ENCODE data around the gene STOX1. TPM values are rescaled to one million over a fixed set of nuclear protein-coding genes. Genes with fewer than 3 reads are reported as not detected.
"Not testable (repeated sequence)": the region's sequence is repeated elsewhere in the genome, so short reads cannot be mapped to it uniquely, and the experiment has no call there.

The STOX1 gene
- total RNA-seq, 1 experiment from 2014 or later: 0.30 TPM

DNA sequence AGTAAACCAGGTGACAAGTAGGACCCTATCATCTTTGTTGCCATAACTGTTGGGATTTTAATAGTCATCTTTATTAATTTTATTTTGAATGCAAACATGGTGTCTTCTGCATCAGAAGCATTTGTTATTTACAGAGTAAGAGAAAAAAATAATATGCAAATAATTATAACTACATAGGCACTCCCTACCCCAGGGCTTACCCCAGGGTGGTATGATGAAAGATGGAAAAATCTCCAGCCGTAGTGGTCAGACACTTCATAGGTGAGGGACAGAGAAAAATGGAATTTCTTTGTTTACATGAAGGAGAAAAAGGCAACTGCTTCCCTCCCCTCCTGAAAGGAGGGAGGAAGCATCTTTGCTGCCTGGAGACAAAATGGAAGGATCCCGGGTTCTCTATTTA lies 29.7 kb downstream of the STOX1 start:
- no peak overlapping the region for H3K4me3 ChIP-seq
- peaks cover 3% of the 10 kb centered on the region; the same call in 1 of the 2 replicates for H3K9me3 ChIP-seq (replicated peaks)
- no peak for DNase-seq
- H3K36me3 ChIP-seq: no peaks in the 10 kb centered on the region
- H3K27ac ChIP-seq: no peak overlapping the region
- H3K27me3 ChIP-seq: no peaks in the 10 kb centered on the region
- no peaks in the 10 kb centered on the region for H3K4me1 ChIP-seq

DNA sequence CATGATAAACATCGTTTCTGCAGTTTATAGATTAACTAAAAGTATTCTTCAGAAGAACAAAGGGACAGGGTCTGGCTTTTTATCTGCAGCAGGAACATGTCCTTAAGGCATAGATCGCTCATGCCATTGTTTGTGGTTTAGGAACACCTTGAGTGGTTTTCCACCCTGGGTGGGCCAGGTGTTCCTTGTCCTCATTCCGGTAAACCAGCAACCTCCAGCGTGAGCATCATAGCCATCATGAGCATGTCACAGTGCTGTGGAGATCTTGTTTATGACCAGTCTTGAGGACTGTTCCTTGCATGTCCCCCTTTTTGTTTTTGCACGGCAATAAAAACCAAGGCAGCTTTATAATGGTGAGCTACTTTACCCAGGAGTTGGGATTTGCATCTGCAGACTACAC lies 33.9 kb downstream of the STOX1 start:
- no peak for DNase-seq
- Histone ChIP-seq H3K27ac (no peak overlapping the region), H3K27me3 (no peaks in the 10 kb centered on the region), H3K36me3 (no peaks in the 10 kb centered on the region), H3K4me1 (no peaks in the 10 kb centered on the region), H3K4me3 (no peak overlapping the region), H3K9me3 (replicated peaks) (peaks cover 3% of the 10 kb centered on the region; the same call in 1 of the 2 replicates)

DNA sequence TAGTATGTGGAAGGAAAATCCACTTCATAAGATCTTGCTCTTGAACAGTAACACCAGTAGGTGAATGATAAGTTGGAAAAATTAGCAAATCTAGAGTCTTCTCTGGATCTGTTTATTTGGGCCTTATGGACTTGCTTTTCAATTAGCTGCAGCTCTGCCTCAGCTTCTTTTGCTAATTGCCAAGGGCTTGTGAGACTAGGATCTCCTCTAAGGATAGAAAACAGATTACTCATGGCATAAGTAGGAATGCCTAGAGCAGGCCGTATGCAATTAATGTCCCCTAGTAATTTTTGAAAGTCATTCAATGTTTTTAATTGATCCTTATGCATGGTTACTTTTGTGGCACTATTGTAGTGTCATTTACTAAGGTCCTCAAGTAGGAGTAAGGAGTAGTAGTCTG lies 37.3 kb downstream of the STOX1 start:
- no peak overlapping the region for H3K27ac ChIP-seq
- H3K4me3 ChIP-seq: no peak overlapping the region
- no peaks in the 10 kb centered on the region for H3K4me1 ChIP-seq
- DNase-seq: no peak
- no peaks in the 10 kb centered on the region for H3K27me3 ChIP-seq
- no peaks in the 10 kb centered on the region for H3K36me3 ChIP-seq
- H3K9me3 ChIP-seq (replicated peaks): peaks cover 3% of the 10 kb centered on the region; the same call in 1 of the 2 replicates

DNA sequence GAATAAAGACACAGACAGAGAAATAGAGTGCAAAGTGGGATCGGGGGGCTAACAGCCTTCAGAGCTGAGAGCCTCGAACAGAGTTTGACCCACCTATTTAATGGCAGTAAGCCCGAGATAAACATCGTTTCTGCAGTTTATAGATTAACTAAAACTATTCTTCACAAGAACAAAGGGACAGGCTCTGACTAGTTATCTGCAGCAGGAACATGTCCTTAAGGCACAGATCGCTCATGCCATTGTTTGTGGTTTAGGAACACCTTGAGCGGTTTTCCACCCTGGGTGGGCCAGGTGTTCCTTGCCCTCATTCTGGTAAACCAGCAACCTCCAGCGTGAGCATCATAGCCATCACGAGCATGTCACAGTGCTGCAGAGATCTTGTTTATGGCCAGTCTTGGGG lies 40.8 kb downstream of the STOX1 start:
- not testable (repeated sequence) for H3K27me3 ChIP-seq; H3K9me3 ChIP-seq (replicated peaks); DNase-seq; H3K27ac ChIP-seq; H3K36me3 ChIP-seq; H3K4me3 ChIP-seq
- peaks cover 19% of the 10 kb centered on the region for H3K4me1 ChIP-seq

DNA sequence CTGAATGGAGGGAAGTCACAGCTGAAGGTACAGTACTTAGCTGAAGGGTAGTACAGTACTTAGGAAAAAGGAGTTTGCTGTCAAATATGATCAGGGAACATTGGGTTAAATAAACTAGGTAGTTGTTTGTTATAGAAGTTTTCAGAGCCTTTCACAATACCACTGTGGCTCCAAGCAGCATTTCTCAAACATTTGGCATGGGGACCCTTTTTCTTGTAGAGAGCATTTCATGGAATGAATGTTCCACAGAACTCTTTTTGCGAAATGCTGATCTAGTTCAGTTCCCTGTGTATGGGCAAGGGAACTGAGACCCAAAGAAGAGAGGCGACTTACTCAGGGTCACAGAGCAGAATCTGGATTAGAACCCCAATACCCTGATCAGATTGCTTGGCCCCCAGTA lies 42.3 kb downstream of the STOX1 start:
- Histone ChIP-seq H3K27me3 (no peaks in the 10 kb centered on the region), H3K4me3 (no peak overlapping the region), H3K9me3 (replicated peaks) (no peaks in the 10 kb centered on the region), H3K36me3 (no peaks in the 10 kb centered on the region), H3K4me1 (peaks cover 19% of the 10 kb centered on the region), H3K27ac (no peak overlapping the region)
- no peak for DNase-seq

DNA sequence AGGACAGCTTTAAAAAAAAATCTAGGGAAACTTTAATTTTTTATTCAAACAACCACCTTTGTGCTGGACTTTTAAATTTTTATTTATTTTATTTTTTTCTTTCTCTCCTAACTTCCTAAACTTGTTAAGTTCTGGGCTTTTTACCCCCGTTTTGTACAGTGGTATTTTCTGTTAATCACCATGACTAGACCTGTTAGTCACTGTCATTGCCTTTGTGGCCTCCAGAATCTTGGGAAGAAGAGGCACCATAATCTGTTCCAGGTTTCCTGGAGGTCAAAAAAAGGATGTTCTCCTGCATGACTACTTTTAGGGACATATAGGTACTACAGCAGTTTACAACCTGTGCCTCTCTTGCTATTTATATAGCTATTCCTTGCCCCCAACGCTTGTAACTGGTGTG lies 42.7 kb downstream of the STOX1 start:
- Histone ChIP-seq H3K4me1 (peaks cover 19% of the 10 kb centered on the region), H3K4me3 (no peak overlapping the region), H3K9me3 (replicated peaks) (no peaks in the 10 kb centered on the region), H3K27ac (no peak overlapping the region), H3K36me3 (no peaks in the 10 kb centered on the region), H3K27me3 (no peaks in the 10 kb centered on the region)
- DNase-seq: no peak

DNA sequence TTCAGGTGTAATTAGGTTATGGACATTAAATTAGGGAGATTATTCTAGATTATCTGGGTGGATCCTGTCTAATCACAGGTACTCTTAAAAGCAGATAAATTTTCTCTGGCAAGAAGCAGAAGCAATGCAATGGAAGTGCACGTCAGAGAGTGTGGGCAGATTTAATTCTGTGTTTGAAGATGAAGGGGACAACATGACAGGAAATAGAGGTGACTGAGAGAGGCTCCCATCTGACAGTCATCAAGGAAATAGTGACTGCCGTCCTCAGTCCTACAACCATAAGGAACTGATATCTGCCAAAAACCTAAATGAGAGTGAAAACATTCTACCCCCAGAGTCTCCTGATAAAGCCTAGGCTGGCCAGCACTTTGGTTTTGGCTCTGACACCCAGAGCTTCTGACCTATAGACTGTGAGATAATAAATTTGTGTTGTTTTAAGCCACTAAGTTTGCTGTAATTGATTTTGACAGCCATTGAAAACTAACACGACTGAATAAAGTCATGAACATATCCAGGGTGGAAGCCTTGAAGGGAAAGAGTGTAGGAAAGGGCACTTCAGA lies 43.3 kb downstream of the STOX1 start:
- peak overlapping the region; percentile 70 for H3K27ac ChIP-seq
- no peaks in the 10 kb centered on the region for H3K27me3 ChIP-seq
- H3K4me3 ChIP-seq: no peak overlapping the region
- H3K9me3 ChIP-seq (replicated peaks): no peaks in the 10 kb centered on the region
- DNase-seq: no peak
- H3K4me1 ChIP-seq: peaks cover 19% of the 10 kb centered on the region
- H3K36me3 ChIP-seq: no peaks in the 10 kb centered on the region

DNA sequence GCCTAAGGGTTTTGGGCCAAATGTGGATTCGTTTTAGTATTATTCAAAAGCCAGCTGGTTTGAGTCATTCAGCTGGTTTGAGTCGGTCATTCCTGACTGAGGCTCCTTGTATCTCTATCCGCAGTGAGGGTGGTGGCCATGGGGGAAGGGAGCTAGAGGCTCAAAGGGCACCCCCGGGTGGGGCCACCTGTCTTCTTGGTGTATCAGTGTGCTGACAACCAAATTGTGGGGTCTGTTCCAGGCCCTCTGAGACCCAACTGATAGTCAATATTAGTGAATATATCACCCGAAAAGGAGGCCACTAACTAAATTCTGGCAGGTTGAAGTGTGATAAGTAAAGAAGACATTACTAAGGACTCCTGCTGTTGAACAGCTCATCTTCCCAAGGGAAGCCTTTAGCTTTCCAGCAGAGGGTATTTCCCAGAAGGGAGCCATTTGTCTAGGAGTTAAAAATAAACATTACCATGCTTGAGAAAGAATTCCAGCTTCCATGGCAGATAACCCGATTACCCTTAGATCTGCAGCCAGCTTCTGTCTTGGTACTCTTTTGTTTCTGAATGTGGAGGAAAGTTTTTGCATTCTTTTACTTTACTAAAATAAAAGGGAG lies 43.9 kb downstream of the STOX1 start:
- H3K9me3 ChIP-seq (replicated peaks): no peaks in the 10 kb centered on the region
- no peaks in the 10 kb centered on the region for H3K27me3 ChIP-seq
- H3K36me3 ChIP-seq: no peaks in the 10 kb centered on the region
- H3K27ac ChIP-seq: peak overlapping the region; percentile 70
- no peak overlapping the region for H3K4me3 ChIP-seq
- peaks cover 19% of the 10 kb centered on the region for H3K4me1 ChIP-seq
- peak; percentile 57 to 65 for DNase-seq

DNA sequence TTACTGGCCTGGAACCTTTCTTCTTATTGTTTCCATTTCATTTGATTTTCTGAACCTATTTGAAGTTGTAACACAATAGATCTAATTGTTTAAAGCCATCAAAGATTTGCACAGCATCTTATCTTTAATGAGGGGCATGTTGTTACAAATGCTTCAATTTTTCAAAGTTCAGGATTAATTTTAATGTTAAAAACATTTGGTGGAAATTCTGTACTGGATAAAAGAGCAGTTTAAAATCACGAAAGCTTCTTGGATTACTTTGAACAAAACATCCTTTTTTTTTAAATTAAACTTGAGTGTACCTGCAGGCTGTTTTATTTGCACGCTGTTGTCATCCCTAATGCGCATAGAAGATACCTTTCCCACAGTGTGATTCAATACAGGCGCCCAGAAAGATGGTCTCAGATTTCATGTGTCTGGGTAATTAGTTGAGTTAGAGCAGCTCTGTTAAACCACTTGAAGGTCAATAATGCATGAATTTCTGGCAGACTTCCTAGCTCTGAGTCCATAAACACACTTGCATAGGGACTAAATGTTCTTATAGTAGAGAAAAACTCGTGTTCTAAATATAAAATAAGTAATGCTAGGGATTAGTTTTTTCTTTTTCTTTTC lies 44.5 kb downstream of the STOX1 start:
- DNase-seq: peak; percentile 52 to 82
- Histone ChIP-seq H3K27ac (peak overlapping the region; percentile 70), H3K36me3 (no peaks in the 10 kb centered on the region), H3K4me1 (peaks cover 19% of the 10 kb centered on the region), H3K9me3 (replicated peaks) (no peaks in the 10 kb centered on the region), H3K4me3 (no peak overlapping the region), H3K27me3 (no peaks in the 10 kb centered on the region)

DNA sequence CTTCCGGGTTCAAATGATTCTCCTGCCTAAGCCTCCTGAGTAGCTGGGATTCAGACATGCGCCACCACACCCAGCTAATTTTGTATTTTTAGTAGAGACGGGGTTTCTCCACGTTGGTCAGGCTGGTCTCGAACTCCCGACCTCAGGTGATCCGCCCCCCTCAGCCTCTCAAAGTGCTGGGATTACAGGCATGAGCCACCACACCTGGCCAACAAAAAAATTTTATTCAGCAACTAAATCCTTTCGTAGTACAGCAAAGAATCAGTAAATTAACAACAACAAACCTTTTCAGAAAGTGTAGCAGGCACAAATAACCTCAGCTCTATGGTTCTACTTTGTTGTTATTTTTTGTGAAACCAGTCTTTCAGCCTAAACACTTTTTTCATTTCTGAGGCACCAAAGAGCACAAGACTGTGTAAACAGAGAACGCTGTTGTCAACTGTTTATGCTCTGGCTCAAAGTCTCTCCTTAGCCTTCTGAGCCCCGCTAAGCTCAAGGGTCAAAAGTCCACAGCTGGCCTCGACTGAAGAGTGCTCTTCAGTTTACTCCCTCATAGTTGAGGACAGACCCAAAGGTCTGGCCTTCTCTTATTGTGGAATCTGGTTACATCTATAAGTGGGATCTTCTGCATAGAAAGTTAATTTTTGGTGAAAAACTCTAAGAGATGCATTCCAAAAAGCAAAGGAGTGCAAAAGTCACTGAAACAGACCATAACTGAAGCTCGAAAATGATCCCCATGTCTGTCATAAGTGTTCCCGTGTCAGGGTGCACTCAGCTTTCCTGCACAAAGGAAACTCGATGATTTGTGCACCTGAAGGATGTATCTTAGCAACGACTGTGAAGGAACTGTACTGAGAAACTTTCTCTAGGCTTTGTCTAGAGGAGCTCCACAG lies 49.2 kb downstream of the STOX1 start:
- peaks cover 5% of the 10 kb centered on the region for H3K4me1 ChIP-seq
- H3K36me3 ChIP-seq: no peaks in the 10 kb centered on the region
- no peak overlapping the region for H3K4me3 ChIP-seq
- H3K27me3 ChIP-seq: no peaks in the 10 kb centered on the region
- DNase-seq: peak in 1 of 2 experiments; percentile 17
- no peak overlapping the region for H3K27ac ChIP-seq
- H3K9me3 ChIP-seq (replicated peaks): no peaks in the 10 kb centered on the region

DNA sequence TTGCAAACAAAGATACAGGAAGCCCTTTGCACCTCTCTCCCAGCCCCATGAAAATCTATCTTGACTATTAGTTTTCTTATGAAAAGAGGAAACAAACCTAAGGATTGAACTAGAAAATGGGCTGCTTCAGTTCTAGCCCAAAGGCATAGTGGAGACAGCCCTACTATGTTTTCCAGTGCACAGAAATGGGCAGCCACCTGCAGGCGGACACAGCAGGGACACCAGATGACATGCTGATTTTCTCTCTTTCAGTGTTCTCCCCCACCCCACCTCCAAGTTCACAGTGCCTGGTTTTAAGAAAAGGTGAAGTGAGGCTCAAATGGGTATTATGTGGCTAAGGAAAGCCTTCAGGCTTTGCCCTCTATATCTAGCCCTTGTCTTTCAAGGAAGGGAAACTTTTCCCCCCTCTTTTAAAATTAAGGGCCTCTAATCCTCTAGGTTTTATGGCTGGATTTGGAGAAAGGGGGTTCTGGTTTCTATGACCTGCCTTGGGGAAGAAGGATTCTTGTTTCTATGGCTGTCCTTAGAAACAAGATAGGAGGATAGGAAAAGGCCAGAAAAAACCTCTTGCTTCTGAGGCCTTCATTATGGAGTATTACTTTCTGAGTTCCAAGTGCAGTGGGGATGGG lies 50.3 kb downstream of the STOX1 start:
- Histone ChIP-seq H3K4me1 (no peaks in the 10 kb centered on the region; the same call in 1 of the 2 replicates), H3K36me3 (no peaks in the 10 kb centered on the region), H3K27me3 (no peaks in the 10 kb centered on the region), H3K27ac (no peak overlapping the region), H3K9me3 (replicated peaks) (no peaks in the 10 kb centered on the region), H3K4me3 (no peak overlapping the region)
- no peak for DNase-seq

DNA sequence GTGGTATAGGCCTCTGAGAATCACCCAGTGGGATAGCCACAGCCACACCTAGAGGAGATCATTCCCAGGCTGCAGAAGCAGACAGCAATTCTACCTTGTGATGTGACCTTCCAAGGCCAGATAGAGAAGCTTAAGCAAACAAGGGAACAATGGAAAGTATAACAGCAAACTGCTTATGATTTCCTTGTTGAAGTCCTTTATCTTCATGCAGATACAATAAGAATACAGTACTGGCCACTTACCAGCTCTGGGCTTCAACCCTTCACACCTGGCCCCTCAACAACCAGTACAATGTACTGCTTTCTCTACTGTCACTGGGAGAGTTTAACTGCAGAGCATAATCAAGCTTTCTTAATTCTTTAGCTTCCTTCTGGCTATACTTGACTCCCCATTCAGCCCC lies 51.2 kb downstream of the STOX1 start:
- no peaks in the 10 kb centered on the region for H3K9me3 ChIP-seq (replicated peaks)
- no peak for DNase-seq
- H3K36me3 ChIP-seq: no peaks in the 10 kb centered on the region
- H3K27me3 ChIP-seq: no peaks in the 10 kb centered on the region
- H3K4me1 ChIP-seq: no peaks in the 10 kb centered on the region; the same call in 1 of the 2 replicates
- H3K27ac ChIP-seq: no peak overlapping the region
- no peak overlapping the region for H3K4me3 ChIP-seq

DNA sequence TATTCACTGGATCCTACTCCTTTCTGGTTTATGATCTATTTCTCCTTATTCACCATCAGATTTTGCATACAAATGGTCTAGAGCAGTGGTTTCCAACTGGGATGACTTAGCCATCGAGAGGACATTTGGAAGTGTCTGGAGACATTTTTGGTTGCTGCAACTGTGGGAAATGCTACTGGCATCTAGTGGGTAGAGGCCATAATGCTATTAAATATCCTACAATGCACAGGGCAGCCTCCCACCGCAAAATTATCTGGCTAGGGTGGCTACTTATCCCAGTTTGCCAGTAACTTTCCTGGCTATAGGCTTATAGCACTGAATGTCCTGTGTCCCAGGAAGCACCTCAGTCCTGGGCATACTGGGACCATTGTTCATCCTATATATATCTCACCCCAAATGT lies 52.3 kb downstream of the STOX1 start:
- DNase-seq: no peak
- Histone ChIP-seq H3K4me1 (no peaks in the 10 kb centered on the region; the same call in 1 of the 2 replicates), H3K36me3 (no peaks in the 10 kb centered on the region), H3K4me3 (no peak overlapping the region), H3K27me3 (no peaks in the 10 kb centered on the region), H3K9me3 (replicated peaks) (no peaks in the 10 kb centered on the region), H3K27ac (no peak overlapping the region)

DNA sequence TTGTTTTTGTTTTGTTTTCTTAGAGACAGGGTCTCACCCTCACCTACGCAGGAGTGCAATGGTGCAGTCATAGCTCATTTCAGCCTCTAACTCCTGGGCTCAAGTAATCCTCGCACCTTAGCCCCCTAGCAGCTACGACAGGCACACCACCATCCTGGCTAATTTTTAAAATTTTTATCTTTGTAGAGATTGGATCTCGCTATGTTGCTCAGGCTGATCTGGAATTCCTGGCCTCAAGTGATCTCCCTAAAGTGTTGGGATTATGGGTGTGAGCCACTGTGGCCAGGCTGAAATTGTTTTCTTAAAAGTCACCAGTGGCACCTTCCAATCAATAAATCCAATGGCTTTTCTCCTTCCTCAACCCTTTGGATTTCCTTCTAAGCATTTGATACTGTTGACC lies 52.9 kb downstream of the STOX1 start:
- Histone ChIP-seq H3K4me1 (no peaks in the 10 kb centered on the region; the same call in 1 of the 2 replicates), H3K4me3 (no peak overlapping the region), H3K36me3 (no peaks in the 10 kb centered on the region), H3K27ac (no peak overlapping the region), H3K27me3 (no peaks in the 10 kb centered on the region), H3K9me3 (replicated peaks) (no peaks in the 10 kb centered on the region)
- DNase-seq: no peak

Measured in SJCRH30 (cell line).